Nephron (organoid): ENCODE results near the gene PHOSPHO2.

ENCODE experiments used
- H3K27ac Mint-ChIP-seq, 3 experiments: 2 replicates each; pipeline ENCODE4 v1.8.0; 2020; ENCODE audit warnings: mixed read lengths in 3 of 3, mild to moderate bottlenecking in 2 of 3, moderate library complexity in 1 of 3
- H3K27me3 Mint-ChIP-seq: 2 replicates; pipeline ENCODE4 v1.8.0; 2021; ENCODE audit warnings: low read depth, mild to moderate bottlenecking, moderate library complexity, mixed read lengths
- H3K36me3 Mint-ChIP-seq: 2 replicates; pipeline ENCODE4 v1.8.0; 2020; ENCODE audit warnings: low read depth, mixed read lengths
- H3K4me1 Mint-ChIP-seq: 2 replicates; pipeline ENCODE4 v1.8.0; 2020; ENCODE audit warnings: mixed read lengths
- H3K4me3 Mint-ChIP-seq, 3 experiments: 2 replicates each; pipeline ENCODE4 v1.8.0; 2020; ENCODE audit warnings: mild to moderate bottlenecking in 3 of 3, mixed read lengths in 3 of 3, moderate library complexity in 2 of 3
- H3K9me3 Mint-ChIP-seq: 2 replicates; pipeline ENCODE4 v1.8.0; 2020; ENCODE audit warnings: mixed read lengths
- CTCF ChIP-seq, 3 experiments: fragments of 200-600 bp; sonication (generic); IDR thresholded peaks; one replicate each; pipeline ENCODE4 v1.5.0; 2021; ENCODE audit warnings: antibody characterized with exemption in 3 of 3; ENCODE audit not compliant: unreplicated experiment in 3 of 3

Gene PHOSPHO2

GRCh38 chr2:169667583-169667982 is 26.7 kb upstream of the PHOSPHO2 start:
- H3K27me3 Mint-ChIP-seq, result no peaks in the 10 kb centered on the region
- no peak overlapping the region for H3K4me3 Mint-ChIP-seq
- no peak for TF ChIP-seq CTCF (IDR thresholded peaks at IDR 0.05; ENCODE audit: unreplicated experiment in 3 of 3)
- H3K27ac Mint-ChIP-seq, result no peak overlapping the region
- no peaks in the 10 kb centered on the region for H3K36me3 Mint-ChIP-seq
- no peaks in the 10 kb centered on the region for H3K4me1 Mint-ChIP-seq
- no peaks in the 10 kb centered on the region for H3K9me3 Mint-ChIP-seq

DNA sequence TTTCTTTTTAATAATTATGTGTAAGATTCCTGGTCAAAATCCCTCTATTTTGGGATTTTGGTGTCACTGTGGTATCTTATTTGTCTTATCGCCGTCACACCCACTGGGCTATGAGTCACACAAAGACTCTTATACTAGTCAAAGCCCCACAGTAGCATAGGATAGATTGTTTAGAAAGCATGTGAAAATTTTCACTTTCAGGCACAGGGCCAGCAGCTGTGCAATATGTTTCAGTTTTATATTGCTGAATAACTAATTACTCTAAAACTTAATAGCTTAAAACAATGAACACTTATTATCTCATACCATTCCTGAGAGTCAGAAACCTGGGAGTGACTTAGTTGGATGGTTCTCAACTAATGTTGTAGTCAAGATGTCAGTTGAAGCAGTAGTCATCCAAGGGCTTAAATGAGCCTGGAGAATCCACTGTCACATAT is 24.0 kb upstream of the PHOSPHO2 start:
- TF ChIP-seq CTCF (IDR thresholded peaks at IDR 0.05; ENCODE audit: unreplicated experiment in 3 of 3), result no peak
- Mint-ChIP-seq H3K27ac (no peak overlapping the region), H3K4me1 (no peaks in the 10 kb centered on the region), H3K9me3 (no peaks in the 10 kb centered on the region), H3K27me3 (no peaks in the 10 kb centered on the region), H3K4me3 (no peak overlapping the region), H3K36me3 (no peaks in the 10 kb centered on the region)

DNA sequence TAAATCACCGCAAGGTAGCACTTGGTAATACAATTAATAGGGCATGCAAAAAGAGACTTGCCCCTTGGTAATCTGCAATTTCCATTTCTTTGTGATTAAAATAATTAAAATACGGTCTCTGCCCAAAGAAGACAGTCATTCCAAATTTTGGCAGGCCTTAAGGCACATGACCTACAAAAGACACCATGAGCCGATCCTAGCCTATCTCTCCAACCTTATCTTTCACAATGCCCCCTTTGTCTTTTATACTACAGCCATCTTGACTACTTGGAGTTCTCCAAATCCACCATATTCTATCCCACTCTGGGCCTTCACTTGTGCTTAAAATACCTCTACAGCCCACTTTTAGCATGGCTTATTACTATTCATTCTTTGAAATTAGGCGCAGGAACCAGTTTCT is 23.3 kb upstream of the PHOSPHO2 start:
- no peaks in the 10 kb centered on the region for H3K4me1 Mint-ChIP-seq
- H3K27ac Mint-ChIP-seq, result no peak overlapping the region
- no peaks in the 10 kb centered on the region for H3K27me3 Mint-ChIP-seq
- TF ChIP-seq CTCF (IDR thresholded peaks at IDR 0.05; ENCODE audit: unreplicated experiment in 3 of 3), result no peak
- H3K4me3 Mint-ChIP-seq, result no peak overlapping the region
- H3K36me3 Mint-ChIP-seq, result no peaks in the 10 kb centered on the region
- no peaks in the 10 kb centered on the region for H3K9me3 Mint-ChIP-seq

GRCh38 chr2:169672406-169672805 is 21.9 kb upstream of the PHOSPHO2 start:
- no peaks in the 10 kb centered on the region for H3K36me3 Mint-ChIP-seq
- no peak for TF ChIP-seq CTCF (IDR thresholded peaks at IDR 0.05; ENCODE audit: unreplicated experiment in 3 of 3)
- H3K9me3 Mint-ChIP-seq, result no peaks in the 10 kb centered on the region
- H3K27ac Mint-ChIP-seq, result no peak overlapping the region
- H3K4me3 Mint-ChIP-seq, result no peak overlapping the region
- no peaks in the 10 kb centered on the region for H3K4me1 Mint-ChIP-seq
- no peaks in the 10 kb centered on the region for H3K27me3 Mint-ChIP-seq

DNA sequence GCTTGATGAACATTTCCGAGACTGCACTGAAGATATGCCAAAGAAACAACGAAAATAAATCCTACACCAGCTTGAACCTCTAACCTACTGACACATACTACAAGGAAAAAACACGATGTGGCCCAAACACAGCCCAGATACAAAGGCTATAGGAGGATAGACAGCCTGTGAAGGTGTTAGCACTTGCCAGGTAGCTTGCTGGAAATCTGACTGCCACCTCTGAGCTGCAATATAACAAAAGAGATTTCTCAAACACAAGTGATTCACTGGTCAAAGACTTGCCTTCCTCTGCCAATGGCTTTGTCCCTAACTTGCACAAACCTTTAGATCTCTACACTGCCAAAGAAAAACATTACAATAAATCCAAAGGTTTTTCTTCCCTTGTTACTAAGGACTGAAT is 21.2 kb upstream of the PHOSPHO2 start:
- Mint-ChIP-seq H3K4me3 (no peak overlapping the region), H3K27ac (no peak overlapping the region), H3K9me3 (no peaks in the 10 kb centered on the region), H3K4me1 (no peaks in the 10 kb centered on the region), H3K27me3 (no peaks in the 10 kb centered on the region), H3K36me3 (no peaks in the 10 kb centered on the region)
- no peak for TF ChIP-seq CTCF (IDR thresholded peaks at IDR 0.05; ENCODE audit: unreplicated experiment in 3 of 3)

- Mint-ChIP-seq H3K4me3 (no peak overlapping the region), H3K27ac (no peak overlapping the region), H3K9me3 (no peaks in the 10 kb centered on the region), H3K4me1 (no peaks in the 10 kb centered on the region), H3K36me3 (no peaks in the 10 kb centered on the region), H3K27me3 (no peaks in the 10 kb centered on the region)
- no peak for TF ChIP-seq CTCF (IDR thresholded peaks at IDR 0.05; ENCODE audit: unreplicated experiment in 3 of 3)
Observed at GRCh38 chr2:169673921-169674320, 20.3 kb upstream of the PHOSPHO2 start.
